Liver (tissue), 9 donors: ENCODE data around the gene H2BK1. TPM values are rescaled to one million over a fixed set of nuclear protein-coding genes. Genes with fewer than 3 reads are reported as not detected.

Source experiments
- DNase-seq: peaks from one replicate; pipeline ENCODE4 v3.0.0-alpha.2; 2017; ENCODE audit warnings: low spot score
- H3K27ac ChIP-seq, 2 donors: one replicate each; pipeline ENCODE4 v1.7.0; 2013; ENCODE audit warnings: inconsistent platforms in 2 of 2, low read length in 2 of 2, control low read depth in 1 of 2, low read depth in 1 of 2, mild to moderate bottlenecking in 1 of 2
- H3K27me3 ChIP-seq, 4 donors: one replicate each; pipeline versions ENCODE4 v1.6.1 to v1.7.0; 2013; ENCODE audit warnings: low read length in 3 of 4, inconsistent platforms in 1 of 4, mild to moderate bottlenecking in 1 of 4, moderate library complexity in 1 of 4; ENCODE audit not compliant: control insufficient read depth in 4 of 4, insufficient read depth in 4 of 4
- H3K36me3 ChIP-seq, 4 donors: one replicate each; pipeline versions ENCODE4 v1.6.1 to v1.7.0; 2013; ENCODE audit warnings: low read length in 3 of 4, mild to moderate bottlenecking in 3 of 4, low read depth in 1 of 4, moderate library complexity in 1 of 4; ENCODE audit not compliant: control insufficient read depth in 4 of 4, insufficient read depth in 3 of 4
- H3K4me1 ChIP-seq, 4 donors: one replicate each; pipeline versions ENCODE4 v1.6.1 to v1.7.0; 2013; ENCODE audit warnings: low read length in 3 of 4, mild to moderate bottlenecking in 3 of 4, moderate library complexity in 1 of 4; ENCODE audit not compliant: control insufficient read depth in 4 of 4, insufficient read depth in 4 of 4
- H3K4me3 ChIP-seq, 3 donors: one replicate each; pipeline versions ENCODE4 v1.6.1 to v1.7.0; 2013; ENCODE audit warnings: low read length in 3 of 3, control low read depth in 1 of 3, low read depth in 1 of 3, mild to moderate bottlenecking in 1 of 3
- H3K9ac ChIP-seq, 2 donors: one replicate each; pipeline ENCODE4 v1.7.0; 2013; ENCODE audit warnings: low read length in 2 of 2, mild to moderate bottlenecking in 2 of 2, moderate library complexity in 2 of 2, control low read depth in 1 of 2, low read depth in 1 of 2
- H3K9me3 ChIP-seq, 4 donors: one replicate each; pipeline versions ENCODE4 v1.6.1 to v1.7.0; 2013; ENCODE audit warnings: low read length in 3 of 4; ENCODE audit not compliant: control insufficient read depth in 4 of 4
- EGR1 ChIP-seq, 2 donors: IDR thresholded peaks; 2 replicates each; pipeline ENCODE4 v1.6.1; 2016 to 2018; ENCODE audit warnings: antibody characterized with exemption in 2 of 2, low read depth in 2 of 2
- FOXA1 ChIP-seq: IDR thresholded peaks from 2 replicates; pipeline ENCODE4 v1.6.1; 2016; ENCODE audit warnings: antibody characterized with exemption
- FOXA2 ChIP-seq: IDR thresholded peaks from 2 replicates; pipeline ENCODE4 v1.6.1; 2016; ENCODE audit warnings: antibody characterized with exemption
- GABPA ChIP-seq, 2 donors: IDR thresholded peaks in 1 of 2; conservative IDR thresholded peaks in 1 of 2; 2 replicates each; pipeline ENCODE4 v1.6.1; 2016; ENCODE audit warnings: antibody characterized with exemption in 2 of 2, mild to moderate bottlenecking in 1 of 2, moderate library complexity in 1 of 2
- HNF4A ChIP-seq, 2 donors: conservative IDR thresholded peaks; 2 replicates each; pipeline ENCODE4 v1.6.1; 2016; ENCODE audit warnings: antibody characterized with exemption in 2 of 2, mild to moderate bottlenecking in 2 of 2
- HNF4G ChIP-seq: IDR thresholded peaks from 2 replicates; pipeline ENCODE4 v1.6.1; 2016; ENCODE audit warnings: antibody characterized with exemption
- JUND ChIP-seq, 2 donors: IDR thresholded peaks; 2 replicates each; pipeline ENCODE4 v1.6.1; 2016; ENCODE audit warnings: antibody characterized with exemption in 2 of 2
- NR2F2 ChIP-seq: IDR thresholded peaks from 2 replicates; pipeline ENCODE4 v1.6.1; 2016; ENCODE audit warnings: antibody characterized with exemption
- RAD21 ChIP-seq, 2 donors: IDR thresholded peaks; 2 replicates each; pipeline ENCODE4 v1.6.1; 2016; ENCODE audit warnings: antibody characterized with exemption in 2 of 2, mild to moderate bottlenecking in 2 of 2
- RXRA ChIP-seq, 2 donors: IDR thresholded peaks; 2 replicates each; pipeline ENCODE4 v1.6.1; 2017 to 2018; ENCODE audit warnings: antibody characterized with exemption in 2 of 2, mild to moderate bottlenecking in 1 of 2
- SP1 ChIP-seq: IDR thresholded peaks from 2 replicates; pipeline ENCODE4 v1.6.1; 2018; ENCODE audit warnings: antibody characterized with exemption, mild to moderate bottlenecking
- TAF1 ChIP-seq: conservative IDR thresholded peaks from 2 replicates; pipeline ENCODE4 v1.6.1; 2016; ENCODE audit warnings: antibody characterized with exemption, mild to moderate bottlenecking
- YY1 ChIP-seq: IDR thresholded peaks from 2 replicates; pipeline ENCODE4 v1.6.1; 2016; ENCODE audit warnings: antibody characterized with exemption, mild to moderate bottlenecking
- WGBS: extraction: QIAGEN DNeasy Blood & Tissue Kit; methylation state at CpG from one replicate; pipeline ENCODE4 v1.1.7; 2013; 5-methylcytosine and 5-hydroxymethylcytosine counted together
- polyA plus RNA-seq, 2 donors: library from polyadenylated mRNA; stranded (reverse) in 1 of 2; unstranded in 1 of 2; fragments of 200-250 nt in 1 of 2; fragments of >200 nt in 1 of 2; fragmentation: Nextera tagmentation in 1 of 2; extraction: Ambion mirVana in 1 of 2; gene quantifications; one replicate each; pipeline versions ENCODE4 v1.2.1 to v1.2.3, GENCODE V29; 2013 to 2015
- total RNA-seq, 2 donors: library from RNA; depleted of rRNA; stranded (reverse); fragments of >200 nt; gene quantifications; one replicate each; pipeline ENCODE4 v1.2.3, GENCODE V29; 2014
- TF ChIP-seq, protein P1 (sequence below): IDR thresholded peaks from 2 replicates; pipeline ENCODE4 v1.6.1; 2016; ENCODE audit warnings: antibody characterized with exemption
- TF ChIP-seq, protein P2 (sequence below): IDR thresholded peaks from 2 replicates; pipeline ENCODE4 v1.6.1; 2016; ENCODE audit warnings: antibody characterized with exemption
- TF ChIP-seq, protein P3 (sequence below): fragments of 150-350 bp; IDR thresholded peaks from 2 replicates; pipeline ENCODE4 v1.5.1; 2017; ENCODE audit warnings: improper control_type of control experiment, low read depth, low read length; ENCODE audit not compliant: missing input control
- TF ChIP-seq, protein P4 (sequence below): IDR thresholded peaks from 2 replicates; pipeline ENCODE4 v1.6.1; 2016; ENCODE audit warnings: antibody characterized with exemption
- TF ChIP-seq, protein P5 (sequence below): IDR thresholded peaks from 2 replicates; pipeline ENCODE4 v1.6.1; 2016; ENCODE audit warnings: antibody characterized with exemption, mild to moderate bottlenecking
- donor health status: healthy.
- donor health status: healthy.
- donor health status: healthy.
- donor health status: healthy.
- donor health status: healthy.

H2BK1 gene
- total and polyA plus RNA-seq, 4 donors: not detected

DNA sequence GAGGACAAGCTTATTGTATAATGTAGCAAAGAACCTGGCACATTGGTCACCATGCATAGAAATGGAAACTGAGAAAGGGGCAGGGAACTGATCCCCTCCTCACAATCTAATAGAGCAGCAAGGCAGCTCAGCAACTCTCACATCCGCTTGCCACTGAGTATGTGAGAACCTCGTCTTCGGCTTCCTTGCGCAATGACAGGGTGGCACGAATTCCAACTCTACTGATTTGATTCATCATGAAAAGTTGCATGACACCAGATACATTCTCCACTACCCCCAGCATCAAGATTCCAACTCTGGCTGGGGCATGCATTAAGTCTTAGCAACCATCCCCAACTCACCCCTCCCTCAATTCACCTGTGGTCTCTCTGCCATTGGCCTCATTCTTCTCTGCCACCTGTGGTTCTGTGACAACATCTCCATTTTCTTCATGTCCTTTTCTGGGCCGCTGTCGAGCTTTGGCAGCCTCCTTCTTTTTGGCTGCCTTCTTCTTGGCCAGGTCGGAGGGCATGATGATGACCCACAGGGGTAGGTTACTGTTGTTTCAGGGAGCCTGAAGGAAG, 15.7 kb upstream of the H2BK1 start:
- no peak overlapping the region for H3K27ac ChIP-seq
- TF ChIP-seq JUND (IDR thresholded peaks at IDR 0.05): no peak
- TF ChIP-seq TAF1: no peak
- no peak for TF ChIP-seq SP1
- TF ChIP-seq EGR1 (IDR thresholded peaks at IDR 0.05; ENCODE audit: low read depth in 2 of 2): no peak
- TF ChIP-seq HNF4A (conservative IDR thresholded peaks at IDR 0.05): no peak
- TF ChIP-seq NR2F2: no peak
- TF ChIP-seq, protein P1, sequence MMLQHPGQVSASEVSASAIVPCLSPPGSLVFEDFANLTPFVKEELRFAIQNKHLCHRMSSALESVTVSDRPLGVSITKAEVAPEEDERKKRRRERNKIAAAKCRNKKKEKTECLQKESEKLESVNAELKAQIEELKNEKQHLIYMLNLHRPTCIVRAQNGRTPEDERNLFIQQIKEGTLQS: no peak
- no peak for TF ChIP-seq FOXA1
- TF ChIP-seq, protein P2, sequence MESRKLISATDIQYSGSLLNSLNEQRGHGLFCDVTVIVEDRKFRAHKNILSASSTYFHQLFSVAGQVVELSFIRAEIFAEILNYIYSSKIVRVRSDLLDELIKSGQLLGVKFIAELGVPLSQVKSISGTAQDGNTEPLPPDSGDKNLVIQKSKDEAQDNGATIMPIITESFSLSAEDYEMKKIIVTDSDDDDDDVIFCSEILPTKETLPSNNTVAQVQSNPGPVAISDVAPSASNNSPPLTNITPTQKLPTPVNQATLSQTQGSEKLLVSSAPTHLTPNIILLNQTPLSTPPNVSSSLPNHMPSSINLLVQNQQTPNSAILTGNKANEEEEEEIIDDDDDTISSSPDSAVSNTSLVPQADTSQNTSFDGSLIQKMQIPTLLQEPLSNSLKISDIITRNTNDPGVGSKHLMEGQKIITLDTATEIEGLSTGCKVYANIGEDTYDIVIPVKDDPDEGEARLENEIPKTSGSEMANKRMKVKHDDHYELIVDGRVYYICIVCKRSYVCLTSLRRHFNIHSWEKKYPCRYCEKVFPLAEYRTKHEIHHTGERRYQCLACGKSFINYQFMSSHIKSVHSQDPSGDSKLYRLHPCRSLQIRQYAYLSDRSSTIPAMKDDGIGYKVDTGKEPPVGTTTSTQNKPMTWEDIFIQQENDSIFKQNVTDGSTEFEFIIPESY: no peak
- no peak for TF ChIP-seq HNF4G
- TF ChIP-seq, protein P3, sequence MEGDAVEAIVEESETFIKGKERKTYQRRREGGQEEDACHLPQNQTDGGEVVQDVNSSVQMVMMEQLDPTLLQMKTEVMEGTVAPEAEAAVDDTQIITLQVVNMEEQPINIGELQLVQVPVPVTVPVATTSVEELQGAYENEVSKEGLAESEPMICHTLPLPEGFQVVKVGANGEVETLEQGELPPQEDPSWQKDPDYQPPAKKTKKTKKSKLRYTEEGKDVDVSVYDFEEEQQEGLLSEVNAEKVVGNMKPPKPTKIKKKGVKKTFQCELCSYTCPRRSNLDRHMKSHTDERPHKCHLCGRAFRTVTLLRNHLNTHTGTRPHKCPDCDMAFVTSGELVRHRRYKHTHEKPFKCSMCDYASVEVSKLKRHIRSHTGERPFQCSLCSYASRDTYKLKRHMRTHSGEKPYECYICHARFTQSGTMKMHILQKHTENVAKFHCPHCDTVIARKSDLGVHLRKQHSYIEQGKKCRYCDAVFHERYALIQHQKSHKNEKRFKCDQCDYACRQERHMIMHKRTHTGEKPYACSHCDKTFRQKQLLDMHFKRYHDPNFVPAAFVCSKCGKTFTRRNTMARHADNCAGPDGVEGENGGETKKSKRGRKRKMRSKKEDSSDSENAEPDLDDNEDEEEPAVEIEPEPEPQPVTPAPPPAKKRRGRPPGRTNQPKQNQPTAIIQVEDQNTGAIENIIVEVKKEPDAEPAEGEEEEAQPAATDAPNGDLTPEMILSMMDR: no peak
- no peak for TF ChIP-seq RAD21 (IDR thresholded peaks at IDR 0.05)
- TF ChIP-seq RXRA (IDR thresholded peaks at IDR 0.05): no peak
- TF ChIP-seq YY1: no peak
- TF ChIP-seq, protein P4, sequence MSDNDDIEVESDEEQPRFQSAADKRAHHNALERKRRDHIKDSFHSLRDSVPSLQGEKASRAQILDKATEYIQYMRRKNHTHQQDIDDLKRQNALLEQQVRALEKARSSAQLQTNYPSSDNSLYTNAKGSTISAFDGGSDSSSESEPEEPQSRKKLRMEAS: no peak
- TF ChIP-seq GABPA (IDR thresholded peaks at IDR 0.05 in 1 of 2, conservative IDR thresholded peaks at IDR 0.05 in 1 of 2): no peak
- no peak for TF ChIP-seq FOXA2
- TF ChIP-seq, protein P5, sequence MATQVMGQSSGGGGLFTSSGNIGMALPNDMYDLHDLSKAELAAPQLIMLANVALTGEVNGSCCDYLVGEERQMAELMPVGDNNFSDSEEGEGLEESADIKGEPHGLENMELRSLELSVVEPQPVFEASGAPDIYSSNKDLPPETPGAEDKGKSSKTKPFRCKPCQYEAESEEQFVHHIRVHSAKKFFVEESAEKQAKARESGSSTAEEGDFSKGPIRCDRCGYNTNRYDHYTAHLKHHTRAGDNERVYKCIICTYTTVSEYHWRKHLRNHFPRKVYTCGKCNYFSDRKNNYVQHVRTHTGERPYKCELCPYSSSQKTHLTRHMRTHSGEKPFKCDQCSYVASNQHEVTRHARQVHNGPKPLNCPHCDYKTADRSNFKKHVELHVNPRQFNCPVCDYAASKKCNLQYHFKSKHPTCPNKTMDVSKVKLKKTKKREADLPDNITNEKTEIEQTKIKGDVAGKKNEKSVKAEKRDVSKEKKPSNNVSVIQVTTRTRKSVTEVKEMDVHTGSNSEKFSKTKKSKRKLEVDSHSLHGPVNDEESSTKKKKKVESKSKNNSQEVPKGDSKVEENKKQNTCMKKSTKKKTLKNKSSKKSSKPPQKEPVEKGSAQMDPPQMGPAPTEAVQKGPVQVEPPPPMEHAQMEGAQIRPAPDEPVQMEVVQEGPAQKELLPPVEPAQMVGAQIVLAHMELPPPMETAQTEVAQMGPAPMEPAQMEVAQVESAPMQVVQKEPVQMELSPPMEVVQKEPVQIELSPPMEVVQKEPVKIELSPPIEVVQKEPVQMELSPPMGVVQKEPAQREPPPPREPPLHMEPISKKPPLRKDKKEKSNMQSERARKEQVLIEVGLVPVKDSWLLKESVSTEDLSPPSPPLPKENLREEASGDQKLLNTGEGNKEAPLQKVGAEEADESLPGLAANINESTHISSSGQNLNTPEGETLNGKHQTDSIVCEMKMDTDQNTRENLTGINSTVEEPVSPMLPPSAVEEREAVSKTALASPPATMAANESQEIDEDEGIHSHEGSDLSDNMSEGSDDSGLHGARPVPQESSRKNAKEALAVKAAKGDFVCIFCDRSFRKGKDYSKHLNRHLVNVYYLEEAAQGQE: no peak
- 56% methylated on average over 8 of the region's 8 CpGs for WGBS
- no peak for DNase-seq
- peaks cover 0 to 27% (median 17%) of the 10 kb centered on the region in 4 donors for H3K4me1 ChIP-seq
- peak overlapping the region in 1 of 2 donors; percentile 62 for H3K9ac ChIP-seq
- H3K4me3 ChIP-seq: peak overlapping the region; percentile 81 to 95 (median 90)
- H3K36me3 ChIP-seq: peaks cover 9 to 33% (median 21%) of the 10 kb centered on the region in 4 donors
- H3K9me3 ChIP-seq: no peaks in the 10 kb centered on the region
- H3K27me3 ChIP-seq: no peaks in the 10 kb centered on the region
